B cell (primary cell): ENCODE measurements around the gene VEGFA. TPM values are rescaled to one million over a fixed set of nuclear protein-coding genes. Genes with fewer than 3 reads are reported as not detected.

ENCODE experiments used
- ATAC-seq: fragments of 200-7000 bp; cut with Tn5 transposase; one replicate; pipeline ENCODE4 v1.10.0; 2021; ENCODE audit warnings: low read depth, mild to moderate bottlenecking, moderate number of reproducible peaks, moderate library complexity
- CTCF ChIA-PET: fragments of 350-600 bp; sonication (Branson Sonifier 250); formaldehyde crosslinking; loops from one replicate; lab custom pipeline; 2021; ENCODE audit warnings: antibody characterized with exemption, inconsistent platforms; lab: Charles Lee
- POLR2A ChIA-PET: fragments of 350-600 bp; sonication (Branson Sonifier 250); formaldehyde crosslinking; loops from one replicate; lab custom pipeline; 2021; ENCODE audit warnings: antibody characterized with exemption; lab: Charles Lee
- DNase-seq: peaks from one replicate; pipeline ENCODE4 v3.0.0; 2013
- H2AFZ ChIP-seq: 2 replicates; pipeline ENCODE4 v1.6.1; 2012; ENCODE audit warnings: mild to moderate bottlenecking, low read depth, low read length; ENCODE audit not compliant: insufficient read depth, poor library complexity, severe bottlenecking
- H3K27ac ChIP-seq, 2 donors: 1 replicate in 1 of 2; 2 replicates in 1 of 2; pipeline ENCODE4 v1.5.1; 2012 to 2013; ENCODE audit warnings: low read length in 2 of 2, mild to moderate bottlenecking in 2 of 2, moderate library complexity in 1 of 2
- H3K27me3 ChIP-seq, 4 experiments: fragments of 200-600 bp in 1 of 4; sonication (generic) in 1 of 4; replicated peaks in 1 of 4; 1 replicate in 2 of 4; 2 replicates in 2 of 4; pipeline versions ENCODE4 v1.6.1 to v1.7.0; 2013 to 2016; ENCODE audit warnings: low read length in 3 of 4, mild to moderate bottlenecking in 2 of 4, mixed read lengths in 1 of 4, moderate library complexity in 1 of 4; ENCODE audit not compliant: insufficient read depth in 4 of 4, control insufficient read depth in 3 of 4; ENCODE audit errors: control extremely low read depth in 1 of 4
- H3K36me3 ChIP-seq, 2 experiments: replicated peaks in 1 of 2; 1 replicate in 1 of 2; 2 replicates in 1 of 2; pipeline versions ENCODE4 v1.6.1 to v1.7.1; 2013; ENCODE audit warnings: low read length in 1 of 2; ENCODE audit not compliant: insufficient read depth in 2 of 2, control insufficient read depth in 1 of 2; ENCODE audit errors: control extremely low read depth in 1 of 2, extremely low read depth in 1 of 2
- H3K4me1 ChIP-seq, 2 donors: fragments of 200-600 bp in 1 of 2; sonication (generic) in 1 of 2; 1 replicate in 1 of 2; 2 replicates in 1 of 2; pipeline versions ENCODE4 v1.5.1 to v1.6.1; 2013 to 2017; ENCODE audit warnings: low read length in 2 of 2; ENCODE audit not compliant: control insufficient read depth in 2 of 2, insufficient read depth in 2 of 2
- H3K4me2 ChIP-seq: replicated peaks from 2 replicates; pipeline ENCODE3; 2012; ENCODE audit warnings: mild to moderate bottlenecking, low read depth, low read length; ENCODE audit not compliant: poor library complexity, severe bottlenecking
- H3K4me3 ChIP-seq, 5 experiments: fragments of 200-600 bp in 1 of 5; sonication (generic) in 1 of 5; 1 replicate in 3 of 5; 2 replicates in 2 of 5; pipeline versions ENCODE4 v1.5.1 to v1.7.0; 2011 to 2016; ENCODE audit warnings: low read length in 4 of 5, mild to moderate bottlenecking in 4 of 5, low read depth in 2 of 5, control low read depth in 1 of 5, moderate library complexity in 1 of 5; ENCODE audit not compliant: insufficient read depth in 1 of 5; ENCODE audit errors: control extremely low read depth in 1 of 5, extremely low read depth in 1 of 5
- H3K79me2 ChIP-seq: fragments of 200-600 bp; sonication (generic); one replicate; pipeline ENCODE4 v1.6.0; 2016; ENCODE audit warnings: low read length; ENCODE audit not compliant: control insufficient read depth, insufficient read depth
- H3K9ac ChIP-seq: fragments of 200-600 bp; sonication (generic); 2 replicates; pipeline ENCODE4 v1.6.1; 2017; ENCODE audit warnings: mild to moderate bottlenecking, low read length, moderate library complexity
- H3K9me3 ChIP-seq, 3 donors: one replicate each; pipeline versions ENCODE4 v1.6.1 to v1.7.1; 2013; ENCODE audit warnings: low read length in 2 of 3; ENCODE audit not compliant: control insufficient read depth in 2 of 3, insufficient read depth in 1 of 3; ENCODE audit errors: control extremely low read depth in 1 of 3
- H4K20me1 ChIP-seq: 2 replicates; pipeline ENCODE4 v1.6.0; 2012; ENCODE audit warnings: mild to moderate bottlenecking, low read length; ENCODE audit not compliant: insufficient read depth, control insufficient read depth, poor library complexity, severe bottlenecking
- H3K27ac Mint-ChIP-seq: one replicate; pipeline ENCODE4 v1.8.0; 2021; ENCODE audit warnings: mixed read lengths
- H3K27me3 Mint-ChIP-seq: one replicate; pipeline ENCODE4 v1.8.0; 2021; ENCODE audit warnings: mixed read lengths
- H3K4me1 Mint-ChIP-seq: one replicate; pipeline ENCODE4 v1.8.0; 2021; ENCODE audit warnings: mixed read lengths
- H3K4me3 Mint-ChIP-seq: one replicate; pipeline ENCODE4 v1.8.0; 2021; ENCODE audit warnings: mixed read lengths
- H3K9me3 Mint-ChIP-seq: one replicate; pipeline ENCODE4 v1.8.0; 2022; ENCODE audit warnings: mixed read lengths; ENCODE audit not compliant: insufficient read depth
- CTCF ChIP-seq: fragments of 200-600 bp; IDR thresholded peaks from one replicate; pipeline ENCODE4 v1.8.0; 2022; ENCODE audit warnings: antibody characterized with exemption, mild to moderate bottlenecking
- EZH2 ChIP-seq: IDR thresholded peaks from 2 replicates; pipeline ENCODE4 v1.6.1; 2012; ENCODE audit warnings: borderline replicate concordance, low read depth, mild to moderate bottlenecking, moderate library complexity, low read length; ENCODE audit not compliant: insufficient read depth, poor library complexity, severe bottlenecking
- WGBS: methylation state at CpG from one replicate; pipeline ENCODE4 v1.1.5; 2013; ENCODE audit warnings: missing lambda C conversion rate; ENCODE audit not compliant: insufficient coverage; 5-methylcytosine and 5-hydroxymethylcytosine counted together
- intact Hi-C: fragments of 100-400 bp; cut with micrococcal nuclease; formaldehyde crosslinking; loops from one replicate; pipeline ENCODE4 v1.10.0; 2022
- polyA plus RNA-seq: library from polyadenylated mRNA; depleted of rRNA; stranded (reverse); fragments of >200 nt; gene quantifications from 2 replicates; pipeline ENCODE4 v1.2.3, GENCODE V29; 2012
- total RNA-seq, 2 donors: library from RNA; stranded (reverse); fragments of 120-200 nt in 1 of 2; gene quantifications; 1 replicate in 1 of 2; 2 replicates in 1 of 2; pipeline versions ENCODE4 v1.2.3 to v1.2.4, GENCODE V29; 2013 to 2022

VEGFA gene
- total and polyA plus RNA-seq, 2 donors (not counting 1 experiment from before 2014, with no cell fraction given), result 3.9 to 6.4 TPM

DNA sequence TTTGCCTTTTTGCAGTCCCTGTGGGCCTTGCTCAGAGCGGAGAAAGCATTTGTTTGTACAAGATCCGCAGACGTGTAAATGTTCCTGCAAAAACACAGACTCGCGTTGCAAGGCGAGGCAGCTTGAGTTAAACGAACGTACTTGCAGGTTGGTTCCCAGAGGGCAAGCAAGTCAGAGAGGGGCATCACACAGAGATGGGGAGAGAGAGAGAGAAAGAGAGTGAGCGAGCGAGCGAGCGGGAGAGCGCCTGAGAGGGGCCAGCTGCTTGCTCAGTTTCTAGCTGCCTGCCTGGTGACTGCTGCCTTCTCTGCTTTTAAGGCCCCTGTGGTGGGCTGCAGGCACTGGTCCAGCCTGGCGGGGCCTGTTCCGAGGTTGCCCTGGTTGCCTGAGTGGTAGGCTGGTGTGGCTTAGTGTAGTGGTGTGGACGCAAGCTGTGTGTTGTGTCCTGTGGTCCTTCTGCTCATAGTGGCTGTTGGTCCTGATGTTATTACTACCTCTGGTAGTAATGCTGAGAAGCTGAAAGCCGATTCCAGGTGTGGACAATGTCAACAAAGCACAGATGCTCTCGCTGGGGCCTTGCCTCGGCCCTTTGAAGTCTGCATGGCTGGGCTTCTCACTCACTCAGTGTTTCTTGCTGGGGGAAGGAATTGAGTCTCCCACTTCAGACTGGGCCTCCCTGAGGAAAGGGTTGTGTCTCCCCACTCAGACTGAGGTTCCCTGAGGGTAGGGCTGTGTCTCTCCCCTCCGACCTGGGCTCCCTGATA is 12.1 kb downstream of the VEGFA start:
- no peak overlapping the region for H3K4me3 ChIP-seq
- no peak overlapping the region for H3K27ac ChIP-seq
- 98% methylated on average over 20 of the region's 20 CpGs for WGBS
- no peaks in the 10 kb centered on the region for H3K9me3 ChIP-seq
- DNase-seq, result no peak
- H3K27ac Mint-ChIP-seq, result no peak overlapping the region
- H3K27me3 Mint-ChIP-seq, result peaks cover 2% of the 10 kb centered on the region
- TF ChIP-seq EZH2, result no peak
- no peak for TF ChIP-seq CTCF
- ChIA-PET CTCF (interaction anchor here (1.6 to 1.7 kb wide), 2 partner anchors 13 to 297 kb away, joined by 4 to 5 read pairs; no protein-coding TSS in a partner anchor), POLR2A (no interaction called here)
- H3K36me3 ChIP-seq, result no peaks in the 10 kb centered on the region
- no peaks in the 10 kb centered on the region for H4K20me1 ChIP-seq
- no peak overlapping the region for H3K4me3 Mint-ChIP-seq
- no peak for ATAC-seq
- H3K4me1 ChIP-seq, result no peaks in the 10 kb centered on the region
- no peaks in the 10 kb centered on the region for H3K4me1 Mint-ChIP-seq
- no peak overlapping the region for H3K9ac ChIP-seq
- intact Hi-C loops, result no loop called here
- no peaks in the 10 kb centered on the region for H3K27me3 ChIP-seq
- no peaks in the 10 kb centered on the region for H3K9me3 Mint-ChIP-seq
- no peaks in the 10 kb centered on the region for H3K79me2 ChIP-seq
- H3K4me2 ChIP-seq, result no peak overlapping the region
- H2AFZ ChIP-seq, result no peak overlapping the region

- 84% methylated on average over 11 of the region's 11 CpGs for WGBS
- Mint-ChIP-seq H3K27ac (no peak overlapping the region), H3K4me1 (no peaks in the 10 kb centered on the region), H3K27me3 (peaks cover 4% of the 10 kb centered on the region), H3K4me3 (no peak overlapping the region), H3K9me3 (no peaks in the 10 kb centered on the region)
- intact Hi-C loops, result no loop called here
- Histone ChIP-seq H3K9me3 (no peaks in the 10 kb centered on the region), H3K27me3 (no peaks in the 10 kb centered on the region), H4K20me1 (no peaks in the 10 kb centered on the region), H3K79me2 (no peaks in the 10 kb centered on the region), H3K4me3 (no peak overlapping the region), H3K4me2 (no peak overlapping the region), H3K9ac (no peak overlapping the region), H3K4me1 (no peaks in the 10 kb centered on the region), H2AFZ (no peak overlapping the region), H3K36me3 (no peaks in the 10 kb centered on the region), H3K27ac (no peak overlapping the region)
- TF ChIP-seq EZH2, result no peak
- TF ChIP-seq CTCF, result no peak
- ChIA-PET CTCF (interaction anchor here (0.7 to 1.7 kb wide), 4 partner anchors 8 to 462 kb away, joined by 3 to 5 read pairs (median 4); no protein-coding TSS in a partner anchor), POLR2A (no interaction called here)
- DNase-seq, result no peak
- no peak for ATAC-seq
Measured at GRCh38 chr6:43782764-43783513, 12.9 kb downstream of the VEGFA start.
